Measurements from ENCODE around the gene ZCCHC14.

- no peak for TF ChIP-seq CTCF (IDR thresholded peaks at IDR 0.05)
- no peak for TF ChIP-seq CHD4 (IDR thresholded peaks at IDR 0.05; ENCODE audit: borderline replicate concordance)
- no peak for TF ChIP-seq EP300 (IDR thresholded peaks at IDR 0.05)
- TF ChIP-seq MAZ (IDR thresholded peaks at IDR 0.05; ENCODE audit: borderline replicate concordance, low read depth, low read length), result no peak
- no peak for TF ChIP-seq CHD2 (IDR thresholded peaks at IDR 0.05; ENCODE audit: low read length, partially characterized antibody)
- no peak for TF ChIP-seq E2F6 (IDR thresholded peaks at IDR 0.05; ENCODE audit: borderline replicate concordance, low read depth)
- no peak for TF ChIP-seq MYC (IDR thresholded peaks at IDR 0.05; ENCODE audit: borderline replicate concordance, low read length)
- no peak for TF ChIP-seq POLR2A (IDR thresholded peaks at IDR 0.05; ENCODE audit: low read length)
- no peak for TF ChIP-seq CBX8 (IDR thresholded peaks at IDR 0.05)
- no peak for TF ChIP-seq SREBF2 (IDR thresholded peaks at IDR 0.05)
- no peak for TF ChIP-seq RFX5 (IDR thresholded peaks at IDR 0.05)
These were observed 60.4 kb downstream of the ZCCHC14 start for GRCh38 chr16:87432330-87432915.

All from A549 (cell line).